HCT116 (cell line): ENCODE data around the gene CPTP. TPM values are rescaled to one million over a fixed set of nuclear protein-coding genes. Genes with fewer than 3 reads are reported as not detected.

Experiments
- ATAC-seq: fragments of 200-7000 bp; cut with Tn5 transposase; 2 replicates; pipeline ENCODE4 v1.9.1; 2020; ENCODE audit warnings: mild to moderate bottlenecking, moderate library complexity
- BruUV-seq: library from RNA; stranded (reverse); fragments of 400-500 nt; replicated peaks from 2 replicates; lab custom pipeline; 2021; lab: Mats Ljungman, UMichigan
- CTCF ChIA-PET: fragments of 300-600 bp; sonication (Branson Sonifier 250); formaldehyde crosslinking; loops from one replicate; lab custom pipeline; 2021; ENCODE audit warnings: antibody characterized with exemption; lab: Charles Lee
- POLR2A ChIA-PET: fragments of 300-600, 350-600 bp; sonication (Branson Sonifier 250); formaldehyde crosslinking; loops from one replicate; lab custom pipeline; 2021; ENCODE audit warnings: antibody characterized with exemption; lab: Charles Lee
- RAD21 ChIA-PET, 2 experiments: fragments of 300-600 bp; sonication (Branson Sonifier 250); formaldehyde crosslinking; loops; one replicate each; lab custom pipeline; 2023; ENCODE audit warnings: low total read pairs in 2 of 2; ENCODE audit not compliant: uncharacterized antibody in 2 of 2, unreplicated experiment in 2 of 2, low non-redundant PET in 1 of 2; lab: Charles Lee
- DNase-seq: peaks from one replicate; pipeline ENCODE4 v3.0.0-alpha.2; 2010; ENCODE audit warnings: low read depth, low spot score
- H2AFZ ChIP-seq: fragments of 200-600 bp; shearing (Covaris generic), sonication (generic); 2 replicates; pipeline ENCODE4 v1.6.1; 2017; ENCODE audit warnings: low read depth, mixed run types, mixed read lengths, antibody characterized with exemption, low read length; ENCODE audit not compliant: poor library complexity, severe bottlenecking
- H3K27ac ChIP-seq: 2 replicates; pipeline ENCODE4 v1.5.1; 2012; ENCODE audit warnings: low read depth, low read length
- H3K27me3 ChIP-seq: fragments of 200-600 bp; sonication (generic); 2 replicates; pipeline ENCODE4 v1.6.1; 2016; ENCODE audit warnings: mixed run types, low read length, mixed read lengths; ENCODE audit not compliant: insufficient read depth
- H3K36me3 ChIP-seq, 2 experiments: fragments of 200-500 bp in 1 of 2; fragments of 200-600 bp in 1 of 2; sonication (Bioruptor generic) in 1 of 2; sonication (generic) in 1 of 2; 2 replicates each; pipeline versions ENCODE4 v1.5.1 to v1.6.1; 2014 to 2016; ENCODE audit warnings: low read length in 2 of 2, inconsistent platforms in 1 of 2, mixed read lengths in 1 of 2, mixed run types in 1 of 2; ENCODE audit not compliant: insufficient read depth in 2 of 2, control insufficient read depth in 1 of 2
- H3K4me1 ChIP-seq, 2 experiments: fragments of 200-600 bp in 1 of 2; sonication (generic) in 1 of 2; 2 replicates each; pipeline versions ENCODE4 v1.5.1 to v1.6.1; 2012 to 2017; ENCODE audit warnings: low read length in 2 of 2, inconsistent platforms in 1 of 2, mild to moderate bottlenecking in 1 of 2, mixed read lengths in 1 of 2, mixed run types in 1 of 2, moderate library complexity in 1 of 2; ENCODE audit not compliant: insufficient read depth in 2 of 2, control insufficient read depth in 1 of 2
- H3K4me2 ChIP-seq: fragments of 200-600 bp; sonication (generic); 2 replicates; pipeline ENCODE4 v1.6.1; 2017; ENCODE audit warnings: mixed run types, low read length, mixed read lengths
- H3K4me3 ChIP-seq, 2 experiments: fragments of 200-600 bp in 1 of 2; sonication (generic) in 1 of 2; replicated peaks in 1 of 2; 2 replicates each; pipeline ENCODE4 v1.5.1; 2011 to 2016; ENCODE audit warnings: low read length in 2 of 2, control low read depth in 1 of 2, low read depth in 1 of 2, mild to moderate bottlenecking in 1 of 2, mixed read lengths in 1 of 2, mixed run types in 1 of 2
- H3K79me2 ChIP-seq: fragments of 200-600 bp; sonication (generic); 2 replicates; pipeline ENCODE4 v1.6.1; 2017; ENCODE audit warnings: mild to moderate bottlenecking, mixed run types, low read length, moderate library complexity, mixed read lengths; ENCODE audit not compliant: insufficient read depth
- H3K9ac ChIP-seq: fragments of 200-600 bp; sonication (generic); 2 replicates; pipeline ENCODE4 v1.6.1; 2016; ENCODE audit warnings: low read length, mixed read lengths
- H3K9me2 ChIP-seq: fragments of 200-600 bp; sonication (generic), shearing (Covaris generic); 2 replicates; pipeline ENCODE4 v1.6.1; 2017; ENCODE audit warnings: mixed run types, mild to moderate bottlenecking, moderate library complexity; ENCODE audit not compliant: insufficient read depth
- H3K9me3 ChIP-seq, 2 experiments: fragments of 200-500 bp in 1 of 2; fragments of 200-600 bp in 1 of 2; sonication (Bioruptor generic) in 1 of 2; sonication (generic) in 1 of 2; 2 replicates each; pipeline ENCODE4 v1.6.1; 2014 to 2017; ENCODE audit warnings: low read length in 2 of 2, mixed read lengths in 2 of 2, inconsistent platforms in 1 of 2, low read depth in 1 of 2, mild to moderate bottlenecking in 1 of 2, mixed run types in 1 of 2, moderate library complexity in 1 of 2; ENCODE audit not compliant: control insufficient read depth in 1 of 2, insufficient read depth in 1 of 2
- H4K20me1 ChIP-seq: fragments of 200-600 bp; sonication (generic), shearing (Covaris generic); 2 replicates; pipeline ENCODE4 v1.6.1; 2017; ENCODE audit warnings: mixed run types, mild to moderate bottlenecking, moderate library complexity; ENCODE audit not compliant: insufficient read depth
- EZH2 ChIP-seq: fragments of 200-600 bp; sonication (generic); IDR thresholded peaks from 2 replicates; pipeline ENCODE4 v1.6.1; 2017; ENCODE audit warnings: antibody characterized with exemption, mixed run types
- RAD21 ChIP-seq: IDR thresholded peaks from 2 replicates; pipeline ENCODE4 v1.6.1; 2012; ENCODE audit warnings: low read depth, mild to moderate bottlenecking
- SRF ChIP-seq: IDR thresholded peaks from 2 replicates; pipeline ENCODE4 v1.6.1; 2012; ENCODE audit warnings: low read depth
- ZFX ChIP-seq: fragments of 450-650 bp; IDR thresholded peaks from 2 replicates; pipeline ENCODE4 v1.6.1; 2017
- intact Hi-C: fragments of 100-400 bp; cut with micrococcal nuclease; formaldehyde crosslinking; loops from 2 replicates; pipeline ENCODE4 v1.10.0; 2022
- total RNA-seq: library from RNA; stranded (reverse); gene quantifications from one replicate; pipeline ENCODE4 v1.2.1, GENCODE V29; 2021; ENCODE audit not compliant: unreplicated experiment

Gene CPTP
- total RNA-seq, 1 experiment from 2014 or later = 16.3 TPM

- ChIA-PET CTCF (interaction anchor here (1.1 kb wide), 1 partner anchor 9 kb away, joined by 3 read pairs; no protein-coding TSS in a partner anchor), POLR2A (no interaction called here), RAD21 (no interaction called here)
- Histone ChIP-seq H3K4me2 (peak overlapping the region; percentile 98), H3K9me3 (no peaks in the 10 kb centered on the region), H3K36me3 (peaks cover 11 to 27% of the 10 kb centered on the region in 2 experiments), H3K9ac (peak overlapping the region; percentile 94), H3K9me2 (no peaks in the 10 kb centered on the region), H3K4me3 (peak overlapping the region; percentile 60 to 86), H3K27ac (peak overlapping the region; percentile 99), H3K4me1 (peaks cover 36 to 49% of the 10 kb centered on the region in 2 experiments), H4K20me1 (peaks cover 3% of the 10 kb centered on the region; the same call in 1 of the 2 replicates), H3K27me3 (no peaks in the 10 kb centered on the region), H3K79me2 (peaks cover 57% of the 10 kb centered on the region), H2AFZ (no peak overlapping the region)
- intact Hi-C loops = loop anchor here (5.0 kb wide), 1 partner anchor 38 kb away; the partner anchor contains the start of gene DVL1
- BruUV-seq = no TSS peak
- ATAC-seq (no peak), DNase-seq (no peak)
- TF ChIP-seq RAD21 (no peak), ZFX (peak; percentile 62; the same call in 1 of the 2 replicates), SRF (no peak)
Measured at GRCh38 chr1:1308756-1309250, 15.8 kb upstream of the CPTP start.

- Histone ChIP-seq H3K79me2 (peaks cover 64% of the 10 kb centered on the region), H3K4me1 (peaks cover 30 to 42% of the 10 kb centered on the region in 2 experiments), H3K4me3 (peak overlapping the region; percentile 60 to 86), H3K9ac (peak overlapping the region; percentile 94), H3K9me3 (no peaks in the 10 kb centered on the region), H3K27ac (peak overlapping the region; percentile 99), H3K27me3 (no peaks in the 10 kb centered on the region), H3K4me2 (peak overlapping the region; percentile 98)
- intact Hi-C loops = loop anchor here (5.0 kb wide), 1 partner anchor 38 kb away; the partner anchor contains the start of gene DVL1
- POLR2A ChIA-PET = interaction anchor here (1.3 kb wide), 1 partner anchor 9 kb away, joined by 4 read pairs; no protein-coding TSS in a partner anchor
- DNase-seq (no peak), ATAC-seq (0 out of 2 replicates have a peak, but pooled peaks have one; percentile 5)
- RAD21 ChIA-PET = no interaction called here
- TF ChIP-seq EZH2 (no peak), ZFX (peak; percentile 38; the same call in 1 of the 2 replicates)
- TF ChIP-seq, all 23 proteins: peak for 1
- H2AFZ ChIP-seq = no peak overlapping the region
- TSS peak; percentile 44 for BruUV-seq
- no peaks in the 10 kb centered on the region for H3K9me2 ChIP-seq
- peaks cover 3% of the 10 kb centered on the region; the same call in 1 of the 2 replicates for H4K20me1 ChIP-seq
- peaks cover 13 to 30% of the 10 kb centered on the region in 2 experiments for H3K36me3 ChIP-seq
- CTCF ChIA-PET = interaction anchor here (1.1 kb wide), 1 partner anchor 9 kb away, joined by 3 read pairs; no protein-coding TSS in a partner anchor
Measured at GRCh38 chr1:1309251-1310108, 15.1 kb upstream of the CPTP start.
